Panc1 (cell line): ENCODE results near the gene EGR1. TPM values are rescaled to one million over a fixed set of nuclear protein-coding genes. Genes with fewer than 3 reads are reported as not detected.

Experiments used
- ATAC-seq: fragments of 200-7000 bp; cut with Tn5 transposase; 2 replicates; pipeline ENCODE4 v1.9.1; 2020; ENCODE audit warnings: mild to moderate bottlenecking, moderate library complexity
- BruUV-seq: library from RNA; stranded (reverse); fragments of 400-500 nt; replicated peaks from 2 replicates; lab custom pipeline; 2021; lab: Mats Ljungman, UMichigan
- CTCF ChIA-PET: fragments of 300-600 bp; sonication (Branson Sonifier 250); formaldehyde crosslinking; loops from one replicate; lab custom pipeline; 2022; ENCODE audit warnings: antibody characterized with exemption; lab: Charles Lee
- POLR2A ChIA-PET: fragments of 300-600 bp; sonication (Branson Sonifier 250); formaldehyde crosslinking; loops from one replicate; lab custom pipeline; 2022; ENCODE audit warnings: antibody characterized with exemption; lab: Charles Lee
- DNase-seq: peaks from one replicate; pipeline ENCODE4 v3.0.0-alpha.2; 2010; ENCODE audit warnings: low read depth, low spot score
- H3K27ac ChIP-seq: 2 replicates; pipeline ENCODE4 v1.5.1; 2011; ENCODE audit warnings: mild to moderate bottlenecking, low read length, inconsistent platforms
- H3K27me3 ChIP-seq: fragments of 200-500 bp; sonication (Bioruptor generic); 2 replicates; pipeline ENCODE4 v1.6.0; 2014; ENCODE audit warnings: low read length, inconsistent platforms; ENCODE audit not compliant: control insufficient read depth, insufficient read depth
- H3K36me3 ChIP-seq: fragments of 200-500 bp; sonication (Bioruptor generic); 2 replicates; pipeline ENCODE4 v1.5.1; 2014; ENCODE audit warnings: inconsistent platforms, mild to moderate bottlenecking, low read length, moderate library complexity; ENCODE audit not compliant: control insufficient read depth, insufficient read depth
- H3K4me1 ChIP-seq: 2 replicates; pipeline ENCODE4 v1.5.1; 2011; ENCODE audit warnings: inconsistent platforms, mild to moderate bottlenecking, low read length, moderate library complexity; ENCODE audit not compliant: control insufficient read depth, insufficient read depth
- H3K4me3 ChIP-seq, 2 experiments: 2 replicates each; pipeline ENCODE4 v1.5.1; 2011 to 2012; ENCODE audit warnings: low read depth in 2 of 2, low read length in 2 of 2, mild to moderate bottlenecking in 2 of 2, inconsistent platforms in 1 of 2, moderate library complexity in 1 of 2
- H3K9me3 ChIP-seq: fragments of 200-500 bp; sonication (Bioruptor generic); 2 replicates; pipeline ENCODE4 v1.5.1; 2014; ENCODE audit warnings: low read depth, mild to moderate bottlenecking, inconsistent platforms, low read length, moderate library complexity; ENCODE audit not compliant: control insufficient read depth, insufficient read depth
- POLR2AphosphoS5 ChIP-seq: IDR thresholded peaks from 2 replicates; pipeline ENCODE4 v1.6.1; 2012; ENCODE audit warnings: mild to moderate bottlenecking, low read depth, low read length, moderate library complexity
- SIN3A ChIP-seq: IDR thresholded peaks from 2 replicates; pipeline ENCODE4 v1.6.1; 2012; ENCODE audit warnings: low read depth, mild to moderate bottlenecking, low read length, moderate library complexity, borderline replicate concordance; ENCODE audit not compliant: insufficient read depth
- TCF7L2 ChIP-seq: IDR thresholded peaks from 2 replicates; pipeline ENCODE4 v1.6.1; 2011; ENCODE audit warnings: mild to moderate bottlenecking, low read depth, low read length, inconsistent platforms
- in situ Hi-C: cut with HindIII; loops from 2 replicates; pipeline ENCODE4 v1.10.0; 2016; ENCODE audit warnings: low sequenced_read_pairs, low pct_unique_long_range_greater_than_20kb
- intact Hi-C: fragments of 100-400 bp; cut with micrococcal nuclease; formaldehyde crosslinking; loops from one replicate; pipeline ENCODE4 v1.10.0; 2022; ENCODE audit not compliant: unreplicated experiment
- total RNA-seq: library from RNA; stranded (reverse); gene quantifications from one replicate; pipeline ENCODE4 v1.2.1, GENCODE V29; 2021; ENCODE audit not compliant: unreplicated experiment
- TF ChIP-seq, protein P1 (sequence below): fragments of 450-650 bp; IDR thresholded peaks from 2 replicates; pipeline ENCODE4 v1.5.1; 2017; ENCODE audit warnings: mild to moderate bottlenecking
- TF ChIP-seq, protein P2 (sequence below), 2 experiments: IDR thresholded peaks; 2 replicates each; pipeline ENCODE4 v1.6.1; 2011 to 2012; ENCODE audit warnings: low read depth in 2 of 2, control low read depth in 1 of 2, low read length in 1 of 2, mild to moderate bottlenecking in 1 of 2, moderate library complexity in 1 of 2; ENCODE audit not compliant: insufficient read depth in 1 of 2

Gene EGR1
- total RNA-seq, 1 experiment from 2014 or later: 12.0 TPM

DNA sequence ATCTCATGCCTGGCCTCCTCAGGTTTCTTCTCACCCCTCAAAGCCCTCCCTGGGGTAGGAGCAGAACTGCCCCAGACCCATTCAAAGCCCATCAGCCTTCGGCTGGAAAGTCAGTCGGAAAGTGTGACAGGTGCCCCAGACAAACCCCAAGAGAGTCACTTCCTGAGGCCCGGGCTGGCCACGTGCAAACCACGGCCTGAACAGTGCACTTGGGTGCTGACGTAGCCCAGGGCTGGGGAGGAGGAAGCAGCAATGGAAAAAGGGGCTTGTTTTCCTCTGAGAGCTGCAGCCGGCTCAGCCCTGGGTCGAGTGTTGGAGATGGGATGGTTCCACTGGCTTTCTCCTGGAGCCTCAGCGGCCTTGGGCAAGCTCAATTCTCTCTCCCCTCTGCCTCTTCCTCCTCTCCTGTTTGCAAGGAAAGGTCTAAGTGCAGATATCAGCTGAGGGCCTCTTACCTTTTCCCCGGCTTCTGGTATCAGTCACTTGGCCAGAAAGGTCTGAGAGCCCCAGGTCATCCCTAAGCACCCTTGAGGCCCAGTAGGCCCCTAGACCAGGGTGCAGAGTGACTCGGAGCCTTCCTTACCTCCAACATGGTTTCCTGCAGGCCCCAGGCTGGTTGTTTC is 5.9 kb upstream of the EGR1 start:
- Histone ChIP-seq H3K9me3 (no peaks in the 10 kb centered on the region), H3K27me3 (no peaks in the 10 kb centered on the region), H3K4me1 (peaks cover 5% of the 10 kb centered on the region; the same call in 1 of the 2 replicates), H3K36me3 (no peaks in the 10 kb centered on the region), H3K27ac (no peak overlapping the region), H3K4me3 (no peak overlapping the region)
- no TSS peak for BruUV-seq
- ChIA-PET CTCF (interaction anchor here (0.6 kb wide), 1 partner anchor 150 kb away, joined by 6 read pairs; no protein-coding TSS in a partner anchor), POLR2A (no interaction called here)
- intact Hi-C loops (no loop called here), in situ Hi-C loops (no loop called here)
- ATAC-seq: no peak
- no peak for DNase-seq
- TF ChIP-seq POLR2AphosphoS5 (no peak), TCF7L2 (no peak)

DNA sequence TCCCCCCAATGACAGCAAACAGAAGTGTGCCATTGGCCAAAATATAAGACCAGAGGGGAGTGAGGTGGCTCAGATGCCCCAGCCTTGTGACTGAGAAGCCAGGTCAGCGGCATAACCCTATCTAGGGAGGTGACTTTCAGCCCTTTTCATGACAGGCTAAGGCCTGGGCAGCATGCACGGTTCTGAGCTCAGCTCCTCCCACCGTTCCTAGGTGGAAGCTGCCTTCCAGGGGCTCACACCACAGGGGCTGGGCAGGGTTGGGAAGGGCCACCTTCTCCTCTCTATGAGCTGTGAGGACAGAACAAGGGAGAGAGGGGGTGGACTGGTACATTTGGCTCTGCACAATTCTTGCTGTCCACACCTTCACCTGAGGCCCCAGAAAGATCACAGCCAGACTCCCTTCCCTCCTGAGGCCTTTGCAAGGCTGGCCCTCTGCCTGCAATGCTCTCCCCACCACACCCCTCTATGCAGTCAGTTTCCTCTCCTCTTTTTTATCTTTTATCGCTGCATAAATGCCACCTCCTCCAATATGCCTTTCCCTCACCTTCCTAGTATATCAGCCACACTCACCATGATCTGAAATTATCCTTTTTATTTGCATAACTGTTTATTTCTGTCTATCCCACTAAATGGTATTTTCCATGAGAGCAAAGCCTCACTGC is 5.1 kb upstream of the EGR1 start:
- in situ Hi-C loops: no loop called here
- Histone ChIP-seq H3K4me3 (no peak overlapping the region), H3K9me3 (no peaks in the 10 kb centered on the region), H3K27me3 (no peaks in the 10 kb centered on the region), H3K27ac (no peak overlapping the region), H3K36me3 (no peaks in the 10 kb centered on the region), H3K4me1 (peaks cover 5% of the 10 kb centered on the region; the same call in 1 of the 2 replicates)
- CTCF ChIA-PET: interaction anchor here (0.6 to 1.9 kb wide), 2 partner anchors 43 to 151 kb away, joined by 6 to 10 read pairs; no protein-coding TSS in a partner anchor
- no TSS peak for BruUV-seq
- TF ChIP-seq TCF7L2 (no peak), SIN3A (no peak), POLR2AphosphoS5 (no peak)
- TF ChIP-seq, protein P1, sequence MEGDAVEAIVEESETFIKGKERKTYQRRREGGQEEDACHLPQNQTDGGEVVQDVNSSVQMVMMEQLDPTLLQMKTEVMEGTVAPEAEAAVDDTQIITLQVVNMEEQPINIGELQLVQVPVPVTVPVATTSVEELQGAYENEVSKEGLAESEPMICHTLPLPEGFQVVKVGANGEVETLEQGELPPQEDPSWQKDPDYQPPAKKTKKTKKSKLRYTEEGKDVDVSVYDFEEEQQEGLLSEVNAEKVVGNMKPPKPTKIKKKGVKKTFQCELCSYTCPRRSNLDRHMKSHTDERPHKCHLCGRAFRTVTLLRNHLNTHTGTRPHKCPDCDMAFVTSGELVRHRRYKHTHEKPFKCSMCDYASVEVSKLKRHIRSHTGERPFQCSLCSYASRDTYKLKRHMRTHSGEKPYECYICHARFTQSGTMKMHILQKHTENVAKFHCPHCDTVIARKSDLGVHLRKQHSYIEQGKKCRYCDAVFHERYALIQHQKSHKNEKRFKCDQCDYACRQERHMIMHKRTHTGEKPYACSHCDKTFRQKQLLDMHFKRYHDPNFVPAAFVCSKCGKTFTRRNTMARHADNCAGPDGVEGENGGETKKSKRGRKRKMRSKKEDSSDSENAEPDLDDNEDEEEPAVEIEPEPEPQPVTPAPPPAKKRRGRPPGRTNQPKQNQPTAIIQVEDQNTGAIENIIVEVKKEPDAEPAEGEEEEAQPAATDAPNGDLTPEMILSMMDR: no peak
- TF ChIP-seq, protein P2, sequence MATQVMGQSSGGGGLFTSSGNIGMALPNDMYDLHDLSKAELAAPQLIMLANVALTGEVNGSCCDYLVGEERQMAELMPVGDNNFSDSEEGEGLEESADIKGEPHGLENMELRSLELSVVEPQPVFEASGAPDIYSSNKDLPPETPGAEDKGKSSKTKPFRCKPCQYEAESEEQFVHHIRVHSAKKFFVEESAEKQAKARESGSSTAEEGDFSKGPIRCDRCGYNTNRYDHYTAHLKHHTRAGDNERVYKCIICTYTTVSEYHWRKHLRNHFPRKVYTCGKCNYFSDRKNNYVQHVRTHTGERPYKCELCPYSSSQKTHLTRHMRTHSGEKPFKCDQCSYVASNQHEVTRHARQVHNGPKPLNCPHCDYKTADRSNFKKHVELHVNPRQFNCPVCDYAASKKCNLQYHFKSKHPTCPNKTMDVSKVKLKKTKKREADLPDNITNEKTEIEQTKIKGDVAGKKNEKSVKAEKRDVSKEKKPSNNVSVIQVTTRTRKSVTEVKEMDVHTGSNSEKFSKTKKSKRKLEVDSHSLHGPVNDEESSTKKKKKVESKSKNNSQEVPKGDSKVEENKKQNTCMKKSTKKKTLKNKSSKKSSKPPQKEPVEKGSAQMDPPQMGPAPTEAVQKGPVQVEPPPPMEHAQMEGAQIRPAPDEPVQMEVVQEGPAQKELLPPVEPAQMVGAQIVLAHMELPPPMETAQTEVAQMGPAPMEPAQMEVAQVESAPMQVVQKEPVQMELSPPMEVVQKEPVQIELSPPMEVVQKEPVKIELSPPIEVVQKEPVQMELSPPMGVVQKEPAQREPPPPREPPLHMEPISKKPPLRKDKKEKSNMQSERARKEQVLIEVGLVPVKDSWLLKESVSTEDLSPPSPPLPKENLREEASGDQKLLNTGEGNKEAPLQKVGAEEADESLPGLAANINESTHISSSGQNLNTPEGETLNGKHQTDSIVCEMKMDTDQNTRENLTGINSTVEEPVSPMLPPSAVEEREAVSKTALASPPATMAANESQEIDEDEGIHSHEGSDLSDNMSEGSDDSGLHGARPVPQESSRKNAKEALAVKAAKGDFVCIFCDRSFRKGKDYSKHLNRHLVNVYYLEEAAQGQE (IDR thresholded peaks at IDR 0.05; ENCODE audit: insufficient read depth in 1 of 2, low read depth in 2 of 2, low read length in 1 of 2): no peak
- ATAC-seq (no peak), DNase-seq (no peak)
- POLR2A ChIA-PET: no interaction called here
- intact Hi-C loops: no loop called here
